B cell (primary cell): ENCODE data around the gene RBBP6.

Experiments
- CTCF ChIP-seq: fragments of 200-600 bp; IDR thresholded peaks from one replicate; pipeline ENCODE4 v1.8.0; 2022; ENCODE audit warnings: antibody characterized with exemption, mild to moderate bottlenecking
- EZH2 ChIP-seq: IDR thresholded peaks from 2 replicates; pipeline ENCODE4 v1.6.1; 2012; ENCODE audit warnings: borderline replicate concordance, low read depth, mild to moderate bottlenecking, moderate library complexity, low read length; ENCODE audit not compliant: insufficient read depth, poor library complexity, severe bottlenecking

- TF ChIP-seq CTCF: no peak
- TF ChIP-seq EZH2: no peak
Measured at GRCh38 chr16:24539295-24539849, at the start of gene RBBP6.
